Lower leg skin (tissue), 3 donors: ENCODE data around the gene NFATC2IP.

ENCODE experiments used
- POLR2A ChIP-seq, 2 donors: fragments of 450-650 bp; IDR thresholded peaks; one replicate each; pipeline ENCODE4 v1.6.1; 2016 to 2017; ENCODE audit warnings: antibody characterized with exemption in 2 of 2, mild to moderate bottlenecking in 1 of 2, moderate library complexity in 1 of 2
- TF ChIP-seq, protein P1 (sequence below), 3 donors: fragments of 450-650 bp; IDR thresholded peaks; one replicate each; pipeline ENCODE4 v1.5.1; 2016; ENCODE audit warnings: antibody characterized with exemption in 3 of 3, mild to moderate bottlenecking in 3 of 3, moderate library complexity in 2 of 3

DNA sequence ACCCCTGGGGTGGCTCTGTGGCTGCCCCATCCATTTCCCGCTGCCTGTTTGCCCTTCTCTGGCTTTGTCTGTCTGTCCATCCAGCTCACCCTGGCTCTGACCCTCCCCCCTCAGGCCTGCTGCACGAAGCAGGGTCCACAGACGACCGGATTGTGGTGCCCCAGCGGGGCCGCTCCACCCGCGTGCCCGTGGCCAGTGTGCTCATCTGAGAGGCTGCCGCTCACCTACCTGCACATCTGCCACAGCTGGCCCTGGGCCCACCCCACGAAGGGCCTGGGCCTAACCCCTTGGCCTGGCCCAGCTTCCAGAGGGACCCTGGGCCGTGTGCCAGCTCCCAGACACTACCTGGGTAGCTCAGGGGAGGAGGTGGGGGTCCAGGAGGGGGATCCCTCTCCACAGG, 33.4 kb downstream of the NFATC2IP start:
- TF ChIP-seq, protein P1, sequence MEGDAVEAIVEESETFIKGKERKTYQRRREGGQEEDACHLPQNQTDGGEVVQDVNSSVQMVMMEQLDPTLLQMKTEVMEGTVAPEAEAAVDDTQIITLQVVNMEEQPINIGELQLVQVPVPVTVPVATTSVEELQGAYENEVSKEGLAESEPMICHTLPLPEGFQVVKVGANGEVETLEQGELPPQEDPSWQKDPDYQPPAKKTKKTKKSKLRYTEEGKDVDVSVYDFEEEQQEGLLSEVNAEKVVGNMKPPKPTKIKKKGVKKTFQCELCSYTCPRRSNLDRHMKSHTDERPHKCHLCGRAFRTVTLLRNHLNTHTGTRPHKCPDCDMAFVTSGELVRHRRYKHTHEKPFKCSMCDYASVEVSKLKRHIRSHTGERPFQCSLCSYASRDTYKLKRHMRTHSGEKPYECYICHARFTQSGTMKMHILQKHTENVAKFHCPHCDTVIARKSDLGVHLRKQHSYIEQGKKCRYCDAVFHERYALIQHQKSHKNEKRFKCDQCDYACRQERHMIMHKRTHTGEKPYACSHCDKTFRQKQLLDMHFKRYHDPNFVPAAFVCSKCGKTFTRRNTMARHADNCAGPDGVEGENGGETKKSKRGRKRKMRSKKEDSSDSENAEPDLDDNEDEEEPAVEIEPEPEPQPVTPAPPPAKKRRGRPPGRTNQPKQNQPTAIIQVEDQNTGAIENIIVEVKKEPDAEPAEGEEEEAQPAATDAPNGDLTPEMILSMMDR (IDR thresholded peaks at IDR 0.05), result no peak
- TF ChIP-seq POLR2A (IDR thresholded peaks at IDR 0.05), result no peak
